SK-N-SH treated with all-trans-retinoic acid at 6 μM for 48 hours (cell line): ENCODE results near the gene EID1.

Experiments
- ARNTL ChIP-seq: fragments of 450-650 bp; formaldehyde crosslinking; IDR thresholded peaks from 2 replicates; pipeline ENCODE4 v1.5.0; 2020; ENCODE audit warnings: low read depth, mild to moderate bottlenecking, moderate library complexity, borderline replicate concordance
- CSDC2 ChIP-seq: fragments of 250-450 bp; sonication (Bioruptor Pico); IDR thresholded peaks from 2 replicates; pipeline ENCODE4 v1.5.0; 2020; ENCODE audit warnings: mild to moderate bottlenecking, moderate library complexity
- ZFP3 ChIP-seq: fragments of 250-450 bp; sonication (Bioruptor Pico); IDR thresholded peaks from 2 replicates; pipeline ENCODE4 v1.5.0; 2020; ENCODE audit warnings: mild to moderate bottlenecking, moderate library complexity
- ZFP30 ChIP-seq: fragments of 450-650 bp; formaldehyde crosslinking; IDR thresholded peaks from 2 replicates; pipeline ENCODE4 v1.5.0; 2022; ENCODE audit warnings: mild to moderate bottlenecking, moderate library complexity
- ZNF565 ChIP-seq: fragments of 450-650 bp; formaldehyde crosslinking; conservative IDR thresholded peaks from 2 replicates; pipeline ENCODE4 v1.5.0; 2020; ENCODE audit warnings: low read depth, mild to moderate bottlenecking, moderate library complexity
- TF ChIP-seq, protein P1 (sequence below): fragments of 250-450 bp; sonication (Bioruptor Pico); IDR thresholded peaks from 2 replicates; pipeline ENCODE4 v1.8.0; 2020; ENCODE audit warnings: mild to moderate bottlenecking, moderate library complexity, borderline replicate concordance
- TF ChIP-seq, protein P2 (sequence below): fragments of 250-450 bp; sonication (Bioruptor Pico); IDR thresholded peaks from 2 replicates; pipeline ENCODE4 v1.5.0; 2020; ENCODE audit warnings: mild to moderate bottlenecking, moderate library complexity
- TF ChIP-seq, protein P3 (sequence below): fragments of 250-450 bp; sonication (Bioruptor Pico); IDR thresholded peaks from 2 replicates; pipeline ENCODE4 v1.5.1; 2020; ENCODE audit warnings: low read depth, mild to moderate bottlenecking, moderate library complexity

DNA sequence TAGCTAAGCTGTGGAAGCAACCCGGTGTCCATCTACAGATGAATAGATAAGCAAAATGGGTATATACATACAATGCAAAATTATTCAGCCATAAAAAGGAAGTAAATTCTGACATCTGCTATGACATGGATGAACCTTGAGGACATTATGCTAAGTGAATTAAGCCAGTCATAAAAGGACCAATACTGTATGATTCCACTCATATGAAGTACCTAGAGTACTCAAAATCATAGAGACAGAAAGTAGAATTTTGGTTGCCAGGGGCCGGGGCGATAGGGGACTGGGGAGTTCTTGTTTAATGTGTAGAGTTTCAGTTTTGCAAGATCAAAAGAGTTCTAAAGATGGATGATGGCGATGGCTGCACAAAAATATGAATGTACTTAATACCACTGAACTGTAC is 10.3 kb downstream of the EID1 start:
- TF ChIP-seq ARNTL (CRISPR knock-in tag) (no peak), CSDC2 (CRISPR knock-in tag) (no peak), ZNF565 (no peak), ZFP30 (CRISPR knock-in tag) (no peak), ZFP3 (CRISPR knock-in tag) (no peak)
- TF ChIP-seq, protein P1, sequence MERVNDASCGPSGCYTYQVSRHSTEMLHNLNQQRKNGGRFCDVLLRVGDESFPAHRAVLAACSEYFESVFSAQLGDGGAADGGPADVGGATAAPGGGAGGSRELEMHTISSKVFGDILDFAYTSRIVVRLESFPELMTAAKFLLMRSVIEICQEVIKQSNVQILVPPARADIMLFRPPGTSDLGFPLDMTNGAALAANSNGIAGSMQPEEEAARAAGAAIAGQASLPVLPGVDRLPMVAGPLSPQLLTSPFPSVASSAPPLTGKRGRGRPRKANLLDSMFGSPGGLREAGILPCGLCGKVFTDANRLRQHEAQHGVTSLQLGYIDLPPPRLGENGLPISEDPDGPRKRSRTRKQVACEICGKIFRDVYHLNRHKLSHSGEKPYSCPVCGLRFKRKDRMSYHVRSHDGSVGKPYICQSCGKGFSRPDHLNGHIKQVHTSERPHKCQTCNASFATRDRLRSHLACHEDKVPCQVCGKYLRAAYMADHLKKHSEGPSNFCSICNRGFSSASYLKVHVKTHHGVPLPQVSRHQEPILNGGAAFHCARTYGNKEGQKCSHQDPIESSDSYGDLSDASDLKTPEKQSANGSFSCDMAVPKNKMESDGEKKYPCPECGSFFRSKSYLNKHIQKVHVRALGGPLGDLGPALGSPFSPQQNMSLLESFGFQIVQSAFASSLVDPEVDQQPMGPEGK (CRISPR knock-in tag): no peak
- TF ChIP-seq, protein P2, sequence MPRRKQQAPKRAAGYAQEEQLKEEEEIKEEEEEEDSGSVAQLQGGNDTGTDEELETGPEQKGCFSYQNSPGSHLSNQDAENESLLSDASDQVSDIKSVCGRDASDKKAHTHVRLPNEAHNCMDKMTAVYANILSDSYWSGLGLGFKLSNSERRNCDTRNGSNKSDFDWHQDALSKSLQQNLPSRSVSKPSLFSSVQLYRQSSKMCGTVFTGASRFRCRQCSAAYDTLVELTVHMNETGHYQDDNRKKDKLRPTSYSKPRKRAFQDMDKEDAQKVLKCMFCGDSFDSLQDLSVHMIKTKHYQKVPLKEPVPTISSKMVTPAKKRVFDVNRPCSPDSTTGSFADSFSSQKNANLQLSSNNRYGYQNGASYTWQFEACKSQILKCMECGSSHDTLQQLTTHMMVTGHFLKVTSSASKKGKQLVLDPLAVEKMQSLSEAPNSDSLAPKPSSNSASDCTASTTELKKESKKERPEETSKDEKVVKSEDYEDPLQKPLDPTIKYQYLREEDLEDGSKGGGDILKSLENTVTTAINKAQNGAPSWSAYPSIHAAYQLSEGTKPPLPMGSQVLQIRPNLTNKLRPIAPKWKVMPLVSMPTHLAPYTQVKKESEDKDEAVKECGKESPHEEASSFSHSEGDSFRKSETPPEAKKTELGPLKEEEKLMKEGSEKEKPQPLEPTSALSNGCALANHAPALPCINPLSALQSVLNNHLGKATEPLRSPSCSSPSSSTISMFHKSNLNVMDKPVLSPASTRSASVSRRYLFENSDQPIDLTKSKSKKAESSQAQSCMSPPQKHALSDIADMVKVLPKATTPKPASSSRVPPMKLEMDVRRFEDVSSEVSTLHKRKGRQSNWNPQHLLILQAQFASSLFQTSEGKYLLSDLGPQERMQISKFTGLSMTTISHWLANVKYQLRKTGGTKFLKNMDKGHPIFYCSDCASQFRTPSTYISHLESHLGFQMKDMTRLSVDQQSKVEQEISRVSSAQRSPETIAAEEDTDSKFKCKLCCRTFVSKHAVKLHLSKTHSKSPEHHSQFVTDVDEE (CRISPR knock-in tag): no peak
- TF ChIP-seq, protein P3, sequence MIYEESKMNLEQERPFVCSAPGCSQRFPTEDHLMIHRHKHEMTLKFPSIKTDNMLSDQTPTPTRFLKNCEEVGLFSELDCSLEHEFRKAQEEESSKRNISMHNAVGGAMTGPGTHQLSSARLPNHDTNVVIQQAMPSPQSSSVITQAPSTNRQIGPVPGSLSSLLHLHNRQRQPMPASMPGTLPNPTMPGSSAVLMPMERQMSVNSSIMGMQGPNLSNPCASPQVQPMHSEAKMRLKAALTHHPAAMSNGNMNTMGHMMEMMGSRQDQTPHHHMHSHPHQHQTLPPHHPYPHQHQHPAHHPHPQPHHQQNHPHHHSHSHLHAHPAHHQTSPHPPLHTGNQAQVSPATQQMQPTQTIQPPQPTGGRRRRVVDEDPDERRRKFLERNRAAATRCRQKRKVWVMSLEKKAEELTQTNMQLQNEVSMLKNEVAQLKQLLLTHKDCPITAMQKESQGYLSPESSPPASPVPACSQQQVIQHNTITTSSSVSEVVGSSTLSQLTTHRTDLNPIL (CRISPR knock-in tag): no peak
